HL-60 (cell line): ENCODE results near the gene CNGA2.

ENCODE experiments used
- DNase-seq, 2 experiments: peaks; one replicate each; pipeline ENCODE4 v3.0.0-alpha.2; 2010 to 2020; ENCODE audit warnings: low read depth in 1 of 2, low spot score in 1 of 2
- H3K27ac ChIP-seq: fragments of 250-450 bp; sonication (Bioruptor Pico); replicated peaks from 2 replicates; pipeline ENCODE4 v1.5.1; 2020; ENCODE audit warnings: mild to moderate bottlenecking, moderate library complexity
- H3K27me3 ChIP-seq: fragments of 250-450 bp; sonication (Bioruptor Pico); 2 replicates; pipeline ENCODE4 v1.5.1; 2021; ENCODE audit warnings: mild to moderate bottlenecking, moderate library complexity; ENCODE audit not compliant: insufficient read depth, poor library complexity, severe bottlenecking
- H3K4me3 ChIP-seq: replicated peaks from 2 replicates; pipeline ENCODE4 v1.5.1; 2011; ENCODE audit warnings: mild to moderate bottlenecking, control low read depth, low read length; ENCODE audit not compliant: insufficient read depth
- GABPA ChIP-seq: IDR thresholded peaks from 2 replicates; pipeline ENCODE4 v1.6.1; 2012; ENCODE audit warnings: low read depth
- POLR2AphosphoS5 ChIP-seq: IDR thresholded peaks from 2 replicates; pipeline ENCODE4 v1.6.1; 2012; ENCODE audit warnings: low read depth
- SPI1 ChIP-seq: IDR thresholded peaks from 2 replicates; pipeline ENCODE4 v1.6.1; 2012; ENCODE audit warnings: low read depth, mild to moderate bottlenecking, borderline replicate concordance
- TF ChIP-seq, protein P1 (sequence below): IDR thresholded peaks from one replicate; pipeline ENCODE4 v1.5.1; 2011; ENCODE audit warnings: low read length, control low read depth, inconsistent platforms; ENCODE audit not compliant: insufficient read depth
- TF ChIP-seq, protein P2 (sequence below): IDR thresholded peaks from 2 replicates; pipeline ENCODE4 v1.6.1; 2012; ENCODE audit warnings: low read depth; ENCODE audit not compliant: insufficient replicate concordance

CNGA2 gene

DNA sequence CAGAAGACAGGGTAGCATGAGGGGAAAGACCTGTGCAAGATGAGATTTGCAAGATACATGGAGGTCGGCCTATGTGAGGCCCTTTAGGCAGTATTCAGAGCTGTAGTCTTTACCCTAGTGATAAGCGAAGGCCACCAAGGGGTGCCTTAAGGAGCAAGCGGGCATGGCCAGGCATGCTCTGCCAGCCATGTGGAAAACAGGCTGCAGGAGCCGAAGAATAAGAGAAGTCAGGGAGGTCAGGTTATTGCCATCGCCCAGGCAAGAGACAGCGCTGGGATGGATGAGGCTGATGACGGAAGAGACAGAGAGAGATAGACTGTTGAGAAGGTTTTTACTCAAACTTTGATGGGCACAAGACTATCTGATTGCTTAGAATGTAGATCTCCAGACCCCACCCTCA, 25.7 kb upstream of the CNGA2 start:
- TF ChIP-seq, protein P1, sequence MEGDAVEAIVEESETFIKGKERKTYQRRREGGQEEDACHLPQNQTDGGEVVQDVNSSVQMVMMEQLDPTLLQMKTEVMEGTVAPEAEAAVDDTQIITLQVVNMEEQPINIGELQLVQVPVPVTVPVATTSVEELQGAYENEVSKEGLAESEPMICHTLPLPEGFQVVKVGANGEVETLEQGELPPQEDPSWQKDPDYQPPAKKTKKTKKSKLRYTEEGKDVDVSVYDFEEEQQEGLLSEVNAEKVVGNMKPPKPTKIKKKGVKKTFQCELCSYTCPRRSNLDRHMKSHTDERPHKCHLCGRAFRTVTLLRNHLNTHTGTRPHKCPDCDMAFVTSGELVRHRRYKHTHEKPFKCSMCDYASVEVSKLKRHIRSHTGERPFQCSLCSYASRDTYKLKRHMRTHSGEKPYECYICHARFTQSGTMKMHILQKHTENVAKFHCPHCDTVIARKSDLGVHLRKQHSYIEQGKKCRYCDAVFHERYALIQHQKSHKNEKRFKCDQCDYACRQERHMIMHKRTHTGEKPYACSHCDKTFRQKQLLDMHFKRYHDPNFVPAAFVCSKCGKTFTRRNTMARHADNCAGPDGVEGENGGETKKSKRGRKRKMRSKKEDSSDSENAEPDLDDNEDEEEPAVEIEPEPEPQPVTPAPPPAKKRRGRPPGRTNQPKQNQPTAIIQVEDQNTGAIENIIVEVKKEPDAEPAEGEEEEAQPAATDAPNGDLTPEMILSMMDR, result no peak
- TF ChIP-seq, protein P2, sequence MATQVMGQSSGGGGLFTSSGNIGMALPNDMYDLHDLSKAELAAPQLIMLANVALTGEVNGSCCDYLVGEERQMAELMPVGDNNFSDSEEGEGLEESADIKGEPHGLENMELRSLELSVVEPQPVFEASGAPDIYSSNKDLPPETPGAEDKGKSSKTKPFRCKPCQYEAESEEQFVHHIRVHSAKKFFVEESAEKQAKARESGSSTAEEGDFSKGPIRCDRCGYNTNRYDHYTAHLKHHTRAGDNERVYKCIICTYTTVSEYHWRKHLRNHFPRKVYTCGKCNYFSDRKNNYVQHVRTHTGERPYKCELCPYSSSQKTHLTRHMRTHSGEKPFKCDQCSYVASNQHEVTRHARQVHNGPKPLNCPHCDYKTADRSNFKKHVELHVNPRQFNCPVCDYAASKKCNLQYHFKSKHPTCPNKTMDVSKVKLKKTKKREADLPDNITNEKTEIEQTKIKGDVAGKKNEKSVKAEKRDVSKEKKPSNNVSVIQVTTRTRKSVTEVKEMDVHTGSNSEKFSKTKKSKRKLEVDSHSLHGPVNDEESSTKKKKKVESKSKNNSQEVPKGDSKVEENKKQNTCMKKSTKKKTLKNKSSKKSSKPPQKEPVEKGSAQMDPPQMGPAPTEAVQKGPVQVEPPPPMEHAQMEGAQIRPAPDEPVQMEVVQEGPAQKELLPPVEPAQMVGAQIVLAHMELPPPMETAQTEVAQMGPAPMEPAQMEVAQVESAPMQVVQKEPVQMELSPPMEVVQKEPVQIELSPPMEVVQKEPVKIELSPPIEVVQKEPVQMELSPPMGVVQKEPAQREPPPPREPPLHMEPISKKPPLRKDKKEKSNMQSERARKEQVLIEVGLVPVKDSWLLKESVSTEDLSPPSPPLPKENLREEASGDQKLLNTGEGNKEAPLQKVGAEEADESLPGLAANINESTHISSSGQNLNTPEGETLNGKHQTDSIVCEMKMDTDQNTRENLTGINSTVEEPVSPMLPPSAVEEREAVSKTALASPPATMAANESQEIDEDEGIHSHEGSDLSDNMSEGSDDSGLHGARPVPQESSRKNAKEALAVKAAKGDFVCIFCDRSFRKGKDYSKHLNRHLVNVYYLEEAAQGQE, result no peak
- TF ChIP-seq GABPA (no peak), SPI1 (no peak), POLR2AphosphoS5 (no peak)
- DNase-seq, result no peak
- Histone ChIP-seq H3K27me3 (no peaks in the 10 kb centered on the region), H3K27ac (no peak overlapping the region), H3K4me3 (no peak overlapping the region)

DNA sequence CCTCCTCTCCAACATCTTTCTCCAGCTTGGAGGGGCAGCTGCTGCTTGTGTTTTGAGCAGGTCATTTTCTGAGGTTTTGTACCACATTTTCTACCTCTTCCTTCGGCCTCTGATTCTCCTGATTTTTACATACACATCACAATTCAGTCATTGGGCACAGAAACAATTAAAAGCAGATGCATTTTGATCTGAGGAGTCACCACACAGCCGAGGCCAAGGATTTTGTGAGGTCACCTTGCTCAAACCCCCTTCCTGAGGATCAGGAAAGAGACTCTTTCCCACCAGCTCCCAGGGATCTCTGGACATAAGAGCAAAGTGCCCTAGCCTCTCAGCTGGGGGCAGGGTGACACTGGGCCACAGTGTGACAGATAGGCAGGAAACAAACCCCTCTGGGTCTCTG, 24.1 kb upstream of the CNGA2 start:
- DNase-seq, result no peak
- no peak overlapping the region for H3K4me3 ChIP-seq
- no peaks in the 10 kb centered on the region for H3K27me3 ChIP-seq
- TF ChIP-seq, protein P1, result no peak
- TF ChIP-seq GABPA (no peak), POLR2AphosphoS5 (no peak), SPI1 (no peak)
- TF ChIP-seq, protein P2, result no peak
- no peak overlapping the region for H3K27ac ChIP-seq

DNA sequence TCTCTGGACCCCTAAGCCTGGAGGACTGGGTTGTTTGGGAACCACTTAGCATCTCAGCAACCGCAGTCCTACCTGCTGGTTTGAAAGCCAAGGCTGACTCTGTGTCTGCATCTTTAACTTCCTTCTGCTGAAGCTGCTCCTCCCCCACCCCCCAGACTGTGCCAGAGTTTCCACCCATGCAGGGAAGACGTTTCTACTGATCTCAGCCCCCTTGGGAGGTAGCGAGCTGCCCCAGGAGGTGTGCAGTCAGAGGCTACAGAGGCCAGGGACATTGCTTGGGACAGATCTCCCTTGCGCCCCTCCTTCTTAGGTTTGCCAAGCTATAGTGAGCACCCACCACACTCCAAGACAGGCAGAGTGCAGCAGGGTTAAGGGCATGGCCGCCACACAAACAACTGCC, 23.4 kb upstream of the CNGA2 start:
- no peaks in the 10 kb centered on the region for H3K27me3 ChIP-seq
- TF ChIP-seq SPI1, result no peak
- no peak for TF ChIP-seq POLR2AphosphoS5
- TF ChIP-seq GABPA, result no peak
- TF ChIP-seq, protein P2, result no peak
- TF ChIP-seq, protein P1, result no peak
- no peak overlapping the region for H3K4me3 ChIP-seq
- DNase-seq, result no peak
- H3K27ac ChIP-seq, result no peak overlapping the region
